IMR-90 (cell line): ENCODE measurements around the gene TRIM74. TPM values are rescaled to one million over a fixed set of nuclear protein-coding genes. Genes with fewer than 3 reads are reported as not detected.
"Not testable (repeated sequence)": the region's sequence is repeated elsewhere in the genome, so short reads cannot be mapped to it uniquely, and the experiment has no call there.

Source experiments
- ATAC-seq: fragments of 200-7000 bp; cut with Tn5 transposase; 2 replicates; pipeline ENCODE4 v1.9.1; 2020; ENCODE audit warnings: low read depth, mild to moderate bottlenecking, moderate library complexity
- BruUV-seq: library from RNA; stranded (reverse); fragments of 400-500 nt; replicated peaks from 2 replicates; lab custom pipeline; 2021; lab: Mats Ljungman, UMichigan
- CTCF ChIA-PET: fragments of 300-600 bp; formaldehyde crosslinking; extraction: SDS; loops from one replicate; lab custom pipeline; 2021; ENCODE audit warnings: antibody characterized with exemption; lab: Yijun Ruan, JAX
- POLR2A ChIA-PET: fragments of 300-600 bp; sonication (Branson Sonifier 250); formaldehyde crosslinking; loops from one replicate; lab custom pipeline; 2022; ENCODE audit warnings: antibody characterized with exemption; ENCODE audit not compliant: unreplicated experiment; lab: Charles Lee
- DNase-seq: peaks from one replicate; pipeline ENCODE4 v3.0.0; 2013
- H2AFZ ChIP-seq: replicated peaks from 2 replicates; pipeline ENCODE3; 2013; ENCODE audit warnings: low read length, mild to moderate bottlenecking; ENCODE audit not compliant: poor library complexity
- H2AK5ac ChIP-seq: 2 replicates; pipeline ENCODE4 v1.6.1; 2013; ENCODE audit warnings: low read depth, low read length, inconsistent platforms
- H2AK9ac ChIP-seq: replicated peaks from 2 replicates; pipeline ENCODE3; 2013; ENCODE audit warnings: mild to moderate bottlenecking, low read depth, low read length, moderate library complexity; ENCODE audit not compliant: poor library complexity
- H2BK120ac ChIP-seq: 2 replicates; pipeline ENCODE4 v1.6.1; 2013; ENCODE audit warnings: low read depth, low read length, inconsistent platforms
- H2BK15ac ChIP-seq: 3 replicates; pipeline ENCODE4 v1.6.1; 2013; ENCODE audit warnings: low read depth, low read length, inconsistent platforms
- H2BK20ac ChIP-seq: 2 replicates; pipeline ENCODE4 v1.6.1; 2013; ENCODE audit warnings: low read depth, mild to moderate bottlenecking, inconsistent platforms, low read length, moderate library complexity
- H2BK5ac ChIP-seq: 2 replicates; pipeline ENCODE4 v1.6.1; 2013; ENCODE audit warnings: mild to moderate bottlenecking, low read depth, low read length, inconsistent platforms; ENCODE audit not compliant: poor library complexity, severe bottlenecking
- H3K14ac ChIP-seq: replicated peaks from 2 replicates; pipeline ENCODE4 v1.6.1; 2013; ENCODE audit warnings: low read depth, low read length, inconsistent platforms
- H3K18ac ChIP-seq: 2 replicates; pipeline ENCODE4 v1.6.1; 2013; ENCODE audit warnings: low read depth, low read length, control low read depth
- H3K23ac ChIP-seq: 2 replicates; pipeline ENCODE4 v1.6.1; 2013; ENCODE audit warnings: low read depth, low read length, inconsistent platforms
- H3K27ac ChIP-seq: 2 replicates; pipeline ENCODE4 v1.5.1; 2013; ENCODE audit warnings: mild to moderate bottlenecking, control low read depth, low read length; ENCODE audit not compliant: insufficient read depth
- H3K27me3 ChIP-seq: 2 replicates; pipeline ENCODE4 v1.6.1; 2013; ENCODE audit warnings: low read length; ENCODE audit not compliant: control insufficient read depth, insufficient read depth
- H3K36me3 ChIP-seq: 2 replicates; pipeline ENCODE4 v1.6.1; 2013; ENCODE audit warnings: low read length, mixed read lengths; ENCODE audit not compliant: control insufficient read depth, insufficient read depth
- H3K4ac ChIP-seq: 2 replicates; pipeline ENCODE4 v1.6.1; 2013; ENCODE audit warnings: low read depth, low read length, inconsistent platforms
- H3K4me1 ChIP-seq: 2 replicates; pipeline ENCODE4 v1.6.1; 2013; ENCODE audit warnings: low read length, mixed read lengths; ENCODE audit not compliant: control insufficient read depth, insufficient read depth
- H3K4me2 ChIP-seq: 2 replicates; pipeline ENCODE4 v1.6.1; 2013; ENCODE audit warnings: low read depth, mild to moderate bottlenecking, control low read depth, low read length, moderate library complexity
- H3K4me3 ChIP-seq: 2 replicates; pipeline ENCODE4 v1.5.1; 2013; ENCODE audit warnings: low read depth, mild to moderate bottlenecking, control low read depth, low read length, moderate library complexity; ENCODE audit not compliant: insufficient read depth
- H3K56ac ChIP-seq: 2 replicates; pipeline ENCODE4 v1.6.1; 2013; ENCODE audit warnings: low read length, inconsistent platforms; ENCODE audit not compliant: insufficient read depth; ENCODE audit errors: extremely low read depth
- H3K79me1 ChIP-seq, 2 experiments: 2 replicates each; pipeline ENCODE4 v1.6.1; 2013; ENCODE audit warnings: low read length in 2 of 2, inconsistent platforms in 1 of 2, low read depth in 1 of 2
- H3K9ac ChIP-seq: 2 replicates; pipeline ENCODE4 v1.6.1; 2013; ENCODE audit warnings: low read depth, low read length, control low read depth
- H3K9me1 ChIP-seq: 2 replicates; pipeline ENCODE4 v1.6.1; 2013; ENCODE audit warnings: low read length, inconsistent platforms; ENCODE audit not compliant: insufficient read depth
- H3K9me3 ChIP-seq: 2 replicates; pipeline ENCODE4 v1.6.1; 2013; ENCODE audit warnings: low read length; ENCODE audit not compliant: control insufficient read depth, insufficient read depth
- H4K20me1 ChIP-seq: 2 replicates; pipeline ENCODE4 v1.6.1; 2013; ENCODE audit warnings: low read length, inconsistent platforms; ENCODE audit not compliant: insufficient read depth
- H4K5ac ChIP-seq: 2 replicates; pipeline ENCODE4 v1.6.1; 2013; ENCODE audit warnings: mild to moderate bottlenecking, low read depth, low read length, control low read depth
- H4K8ac ChIP-seq, 2 experiments: 2 replicates each; pipeline ENCODE4 v1.6.1; 2013; ENCODE audit warnings: low read depth in 2 of 2, low read length in 2 of 2, control low read depth in 1 of 2, inconsistent platforms in 1 of 2
- H4K91ac ChIP-seq: 2 replicates; pipeline ENCODE4 v1.6.1; 2013; ENCODE audit warnings: low read depth, low read length, inconsistent platforms; ENCODE audit not compliant: insufficient read depth
- WGBS, 2 experiments: methylation state at CpG; one replicate each; pipeline versions ENCODE4 v1.1.5 to v1.1.7; 2013; ENCODE audit warnings: missing lambda C conversion rate in 2 of 2; ENCODE audit not compliant: insufficient read length in 1 of 2; ENCODE audit errors: extremely low coverage in 2 of 2; 5-methylcytosine and 5-hydroxymethylcytosine counted together
- dilution Hi-C: fragments of 300-500 bp; cut with HindIII; formaldehyde crosslinking; loops from one replicate; pipeline ENCODE4 v1.14.3; 2018; ENCODE audit warnings: low sequenced_read_pairs; ENCODE audit not compliant: unreplicated experiment
- in situ Hi-C: fragments of 300-500 bp; cut with MboI; formaldehyde crosslinking; loops from 3 replicates; pipeline ENCODE4 v1.14.3; 2019; ENCODE audit warnings: low sequenced_read_pairs, inconsistent platforms, mixed read lengths
- intact Hi-C: fragments of 100-400 bp; cut with micrococcal nuclease; formaldehyde crosslinking; loops from 2 replicates; pipeline ENCODE4 v1.10.0; 2022
- polyA plus RNA-seq, 3 experiments: library from polyadenylated mRNA; depleted of rRNA; stranded (reverse); fragments of >200 nt; gene quantifications; 2 replicates each; pipeline ENCODE4 v1.2.3, GENCODE V29; 2012; ENCODE audit warnings: low replicate concordance in 1 of 3
- total RNA-seq: library from RNA; depleted of rRNA; stranded (reverse); fragments of >200 nt; gene quantifications from 2 replicates; pipeline ENCODE4 v1.2.3, GENCODE V29; 2012

TRIM74 gene
- total and polyA plus RNA-seq, 2 of the 4 experiments (the other 2 are of a cell fraction), result 0.17 TPM; not detected in 1

DNA sequence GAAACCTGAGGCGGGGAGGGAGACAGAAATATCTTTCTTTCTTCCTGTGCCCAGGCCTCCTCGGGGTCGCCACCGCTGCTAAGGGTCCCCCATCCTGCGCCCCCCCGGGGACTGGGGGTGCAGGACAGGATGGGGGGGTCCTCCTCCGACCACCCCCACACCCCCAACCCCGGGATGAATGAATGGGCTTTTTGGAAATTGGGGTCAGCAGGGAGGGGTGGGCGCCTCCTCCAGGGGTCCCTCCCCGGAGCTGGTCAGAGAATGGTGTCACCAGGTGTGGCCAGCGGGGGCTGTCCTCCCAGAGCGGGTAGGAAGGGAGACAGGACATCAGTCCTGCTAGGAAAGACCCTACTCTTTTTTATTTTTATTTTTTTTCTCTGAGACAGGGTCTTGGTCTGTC, 7.2 kb upstream of the TRIM74 start:
- H3K36me3 ChIP-seq, H3K27ac ChIP-seq, in situ Hi-C loops, H3K79me1 ChIP-seq, H3K9me3 ChIP-seq, H2BK20ac ChIP-seq, H3K9ac ChIP-seq, H4K5ac ChIP-seq, H3K14ac ChIP-seq, H3K27me3 ChIP-seq, BruUV-seq, H2BK15ac ChIP-seq, H2AK9ac ChIP-seq, H3K4me1 ChIP-seq, H2AFZ ChIP-seq, H4K91ac ChIP-seq, H2BK120ac ChIP-seq, H2BK5ac ChIP-seq, H3K4ac ChIP-seq, DNase-seq, H3K23ac ChIP-seq, H3K9me1 ChIP-seq, intact Hi-C loops, ATAC-seq, H2AK5ac ChIP-seq, H4K8ac ChIP-seq, POLR2A ChIA-PET, H4K20me1 ChIP-seq, H3K4me3 ChIP-seq, H3K18ac ChIP-seq, H3K4me2 ChIP-seq, H3K56ac ChIP-seq, CTCF ChIA-PET, dilution Hi-C loops: not testable (repeated sequence)
- no CpG with 5 or more reads among the region's 12 CpGs for WGBS, 2 experiments

DNA sequence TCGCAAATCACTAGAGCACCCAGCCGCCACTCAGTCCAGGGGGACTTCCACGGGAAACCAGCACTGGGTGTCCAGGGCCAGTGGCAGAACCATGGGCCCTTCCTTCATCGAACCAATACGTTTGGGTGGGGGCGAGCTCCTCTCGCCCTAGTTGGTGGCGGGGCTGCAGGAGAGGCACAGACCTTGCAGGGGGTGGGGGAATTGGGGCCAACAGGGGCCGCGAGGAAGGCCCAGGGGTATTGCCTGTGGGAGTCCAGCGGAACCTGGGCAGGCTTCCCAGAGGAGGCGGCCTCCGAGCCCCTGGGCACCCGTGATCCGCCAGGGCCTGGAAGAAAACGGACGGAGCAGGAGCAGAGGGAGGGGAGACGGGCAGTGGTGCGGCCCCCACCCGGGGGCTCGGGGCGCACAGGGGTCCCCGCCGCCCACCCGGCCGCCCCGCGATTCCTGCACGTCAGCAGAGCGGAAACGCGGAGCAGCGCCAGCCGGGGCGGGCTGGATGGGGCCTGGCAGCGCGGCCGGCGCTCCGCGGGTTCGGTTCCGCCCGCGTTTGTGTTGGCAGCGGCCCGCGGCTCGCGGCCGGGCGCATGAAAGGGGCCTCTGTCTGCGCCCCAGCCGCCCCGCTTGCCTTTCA, 6.5 kb upstream of the TRIM74 start:
- H3K4me1 ChIP-seq, POLR2A ChIA-PET, H2BK5ac ChIP-seq, H3K4me3 ChIP-seq, H3K9ac ChIP-seq, H2BK20ac ChIP-seq, H3K36me3 ChIP-seq, DNase-seq, H4K20me1 ChIP-seq, H3K56ac ChIP-seq, H3K23ac ChIP-seq, H2AK5ac ChIP-seq, H3K79me1 ChIP-seq, BruUV-seq, H3K4ac ChIP-seq, H3K18ac ChIP-seq, H4K5ac ChIP-seq, intact Hi-C loops, in situ Hi-C loops, ATAC-seq, H3K4me2 ChIP-seq, H3K14ac ChIP-seq, H3K27me3 ChIP-seq, H3K9me1 ChIP-seq, H2BK120ac ChIP-seq, dilution Hi-C loops, H4K91ac ChIP-seq, CTCF ChIA-PET, H3K27ac ChIP-seq, H2AFZ ChIP-seq, H3K9me3 ChIP-seq, H2AK9ac ChIP-seq, H4K8ac ChIP-seq, H2BK15ac ChIP-seq: not testable (repeated sequence)
- WGBS, 2 experiments, result no CpG with 5 or more reads among the region's 55 CpGs
